Pancreas (tissue), 10 donors: ENCODE measurements around the gene TXK. TPM values are rescaled to one million over a fixed set of nuclear protein-coding genes. Genes with fewer than 3 reads are reported as not detected.

ENCODE experiments used
- ATAC-seq, 4 donors: fragments of 200-7000 bp; cut with Tn5 transposase; one replicate each; pipeline versions ENCODE4 v1.8.0 to v1.9.1; 2020; ENCODE audit warnings: mild to moderate bottlenecking in 4 of 4, moderate library complexity in 4 of 4
- DNase-seq, 6 donors: peaks; one replicate each; pipeline ENCODE4 v3.0.0-alpha.2; 2020
- FAIRE-seq: peaks from 2 replicates; lab custom pipeline; 2012; peaks lifted over from hg19 to GRCh38; lab: Jason Lieb, UNC
- H3K27ac ChIP-seq, 4 donors: fragments of 200-600 bp; sonication (generic); 1 replicate in 3 of 4; 2 replicates in 1 of 4; pipeline versions ENCODE4 v1.5.0 to v1.8.0; 2020
- H3K27me3 ChIP-seq, 4 donors: fragments of 200-600 bp; one replicate each; pipeline ENCODE4 v1.8.0; 2021
- H3K36me3 ChIP-seq, 3 donors: fragments of 200-600 bp; sonication (generic) in 1 of 3; one replicate each; pipeline versions ENCODE4 v1.5.0 to v1.8.0; 2020 to 2021
- H3K4me1 ChIP-seq, 3 donors: fragments of 200-600 bp; one replicate each; pipeline ENCODE4 v1.8.0; 2021
- H3K4me3 ChIP-seq, 4 donors: fragments of 200-600 bp; sonication (generic) in 2 of 4; one replicate each; pipeline versions ENCODE4 v1.5.0 to v1.8.0; 2020 to 2021
- H3K9me3 ChIP-seq, 4 donors: fragments of 200-600 bp; one replicate each; pipeline ENCODE4 v1.8.0; 2021
- CTCF ChIP-seq, 4 donors: fragments of 200-600 bp; sonication (generic) in 3 of 4; IDR thresholded peaks; one replicate each; pipeline versions ENCODE4 v1.5.0 to v1.8.0; 2021; ENCODE audit warnings: antibody characterized with exemption in 4 of 4
- WGBS, 2 donors: extraction: QIAGEN DNeasy Blood & Tissue Kit; methylation state at CpG; one replicate each; pipeline ENCODE4 v1.1.7; 2013; 5-methylcytosine and 5-hydroxymethylcytosine counted together
- intact Hi-C, 3 donors: fragments of 100-400 bp; cut with DNase I; formaldehyde crosslinking; loops; one replicate each; pipeline versions ENCODE4 v1.11.1 to v1.14.2; 2022
- polyA plus RNA-seq, 2 donors: library from polyadenylated mRNA; stranded (reverse); fragments of 200-250 nt; gene quantifications; one replicate each; pipeline ENCODE4 v1.2.3, GENCODE V29; 2013
- total RNA-seq, 6 donors: library from RNA; stranded (reverse); fragmentation: NEBNext Ultra II Directional in 4 of 6; extraction: Animal tissue kit (Norgen Biotek cat#: 25700) in 4 of 6; gene quantifications; one replicate each; pipeline versions ENCODE4 v1.2.1 to v1.2.4, GENCODE V29; 2021 to 2023
- donor health status: healthy with polysubstance abuse.
- donor health status: DM: no; HTN: no; CAD: no; lungs with moderate emphysema.
- donor health status: DM: no; HTN: no; CAD: no.
- donor health status: control.
- donor health status: control.
- donor health status: Bipolar disorder and iron deficiency.
- donor health status: DM: yes; HTN: yes; CAD: no.
- donor health status: DM: no; HTN: no; CAD: no.
- donor health status: DM: no; HTN: no; CAD: no.
- donor health status: DM: yes; HTN: yes; CAD: no.

Gene TXK
- total and polyA plus RNA-seq, 8 donors: 0.46 to 1.6 (median 0.75) TPM

DNA sequence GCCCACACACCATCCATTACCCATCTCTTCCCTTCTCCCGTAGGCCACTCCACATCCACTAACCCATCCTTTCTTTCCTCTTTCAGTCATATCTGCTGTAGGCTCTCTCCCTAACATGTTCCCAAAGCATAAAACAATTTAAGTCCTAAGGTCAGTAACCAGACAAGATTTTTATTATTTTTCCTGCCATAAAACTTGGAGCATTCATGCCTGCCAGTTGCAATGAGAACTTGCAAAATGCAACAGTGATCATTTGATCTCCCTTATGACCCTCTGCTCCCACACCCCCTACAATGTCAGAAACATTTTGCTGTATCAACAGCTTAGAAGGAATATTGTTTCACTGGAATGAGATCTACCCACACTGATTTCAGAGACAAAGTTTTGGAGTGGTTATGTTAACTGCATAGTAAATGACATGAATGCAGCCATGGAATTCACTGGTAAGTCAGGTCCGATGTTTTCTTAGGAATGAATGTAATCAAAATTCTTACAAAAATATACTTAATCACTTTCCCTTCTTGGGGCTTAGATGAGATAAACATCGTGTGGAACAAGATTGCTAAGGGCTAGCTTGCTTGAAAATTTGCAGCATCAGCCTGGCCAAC lies 111.8 kb downstream of the TXK start:
- Histone ChIP-seq H3K4me3 (no peak overlapping the region), H3K27me3 (no peaks in the 10 kb centered on the region), H3K9me3 (no peaks in the 10 kb centered on the region), H3K36me3 (no peaks in the 10 kb centered on the region), H3K27ac (no peak overlapping the region), H3K4me1 (no peaks in the 10 kb centered on the region)
- FAIRE-seq: peak; percentile 34
- ATAC-seq: no peak
- no peak for DNase-seq
- intact Hi-C loops: no loop called here
- no peak for TF ChIP-seq CTCF (IDR thresholded peaks at IDR 0.05)
- 71 to 78% methylated on average over 3 of the region's 3 CpGs for WGBS, 2 donors

GRCh38 chr4:48021100-48021499 lies 113.0 kb downstream of the TXK start:
- ATAC-seq (no peak), FAIRE-seq (peak; percentile 26), DNase-seq (no peak)
- no peak for TF ChIP-seq CTCF (IDR thresholded peaks at IDR 0.05)
- Histone ChIP-seq H3K4me1 (no peaks in the 10 kb centered on the region), H3K36me3 (no peaks in the 10 kb centered on the region), H3K4me3 (no peak overlapping the region), H3K27me3 (no peaks in the 10 kb centered on the region), H3K9me3 (no peaks in the 10 kb centered on the region), H3K27ac (no peak overlapping the region)
- 60 to 94% methylated on average over 1 of the region's 1 CpG for WGBS, 2 donors
- intact Hi-C loops: no loop called here

- WGBS, 2 donors: 75 to 79% methylated on average over 2 of the region's 2 CpGs
- no peak overlapping the region for H3K4me3 ChIP-seq
- intact Hi-C loops: loop anchor here in 1 of 3 donors (10.0 kb wide), 1 partner anchor 67 kb away; no protein-coding TSS in a partner anchor
- H3K9me3 ChIP-seq: no peaks in the 10 kb centered on the region
- no peak for TF ChIP-seq CTCF (IDR thresholded peaks at IDR 0.05)
- DNase-seq (no peak), FAIRE-seq (no peak), ATAC-seq (no peak)
- H3K27me3 ChIP-seq: no peaks in the 10 kb centered on the region
- no peak overlapping the region for H3K27ac ChIP-seq
- no peaks in the 10 kb centered on the region for H3K4me1 ChIP-seq
- H3K36me3 ChIP-seq: no peaks in the 10 kb centered on the region
Measured at GRCh38 chr4:48018112-48018511, 115.9 kb downstream of the TXK start.

- Histone ChIP-seq H3K4me3 (peak overlapping the region; percentile 59 to 71 (median 66)), H3K9me3 (no peaks in the 10 kb centered on the region), H3K27me3 (no peaks in the 10 kb centered on the region), H3K36me3 (no peaks in the 10 kb centered on the region), H3K27ac (peak overlapping the region in 3 of 4 donors; percentile 58 to 86 (median 79)), H3K4me1 (no peaks in the 10 kb centered on the region)
- DNase-seq: peak; percentile 33 to 80 (median 58)
- no peak for FAIRE-seq
- no peak for TF ChIP-seq CTCF (IDR thresholded peaks at IDR 0.05)
- peak; percentile 45 to 83 (median 52) for ATAC-seq
- WGBS, 2 donors: 0% methylated on average over 35 of the region's 35 CpGs
- intact Hi-C loops: loop anchor here in 1 of 3 donors (10.0 kb wide), 1 partner anchor 68 kb away; no protein-coding TSS in a partner anchor
Measured at GRCh38 chr4:48017108-48017571, 116.9 kb downstream of the TXK start.

Other genes with a start within 250 kb of the TXK start
- gene NFXL1, start 219.7 kb downstream of the TXK start, total RNA-seq: 10 to 100 TPM in 4 of 6 donors, 1 to 10 TPM in 2; 8.7 to 11.5 (median 10.3) TPM
- gene NFXL1, start 219.7 kb downstream of the TXK start, polyA plus RNA-seq: 1 to 10 TPM; 7.5 to 8.9 TPM
- 1 to 10 TPM in 3 of 6 donors, under 1 TPM in 3; 0.67 to 3.2 (median 1.3) TPM for gene CNGA1, start 117.6 kb downstream of the TXK start, total RNA-seq
- 1 to 10 TPM in 1 of 2 donors, under 1 TPM in 1; 0.99 to 2.1 TPM for gene CNGA1, start 117.6 kb downstream of the TXK start, polyA plus RNA-seq
- gene NIPAL1, start 117.5 kb downstream of the TXK start, total RNA-seq: 1 to 10 TPM; 2.2 to 4.4 (median 2.5) TPM
- gene NIPAL1, start 117.5 kb downstream of the TXK start, polyA plus RNA-seq: 1 to 10 TPM in 1 of 2 donors, under 1 TPM in 1; 0.96 to 1.3 TPM
- 1 to 10 TPM in 3 of 6 donors, under 1 TPM in 3; 0.63 to 3.0 (median 0.97) TPM for gene TEC, start 135.6 kb upstream of the TXK start, total RNA-seq
- 1 to 10 TPM in 1 of 2 donors, under 1 TPM in 1; 0.49 to 1.3 TPM for gene TEC, start 135.6 kb upstream of the TXK start, polyA plus RNA-seq
- gene SLAIN2, start 207.3 kb upstream of the TXK start, total RNA-seq: 10 to 100 TPM; 23.2 to 41.4 (median 30.6) TPM
- 1 to 10 TPM; 7.0 to 8.5 TPM for gene SLAIN2, start 207.3 kb upstream of the TXK start, polyA plus RNA-seq